ENCODE measurements around the gene SOX5.

DNA sequence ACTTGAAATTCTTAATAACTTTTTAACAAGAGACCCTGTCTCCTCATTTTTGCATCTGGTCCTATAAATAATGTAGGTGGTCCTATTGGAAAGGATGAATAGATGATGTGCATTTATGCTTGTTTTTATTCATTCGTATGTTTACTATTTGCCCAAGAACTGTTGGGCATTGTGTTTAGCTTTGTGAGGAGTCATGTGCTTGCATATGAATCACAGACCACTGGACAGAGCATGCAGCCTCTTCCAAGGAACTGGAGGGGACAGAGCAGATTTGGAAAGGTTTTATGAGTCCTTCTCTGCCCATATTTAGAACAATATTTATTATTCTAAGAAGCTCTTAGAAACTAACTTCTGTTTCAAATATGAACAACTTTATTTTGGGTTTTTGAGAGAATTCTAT lies 414.0 kb downstream of the SOX5 start:
- TF ChIP-seq GATA3 (IDR thresholded peaks at IDR 0.05; ENCODE audit: low read depth, low read length) = no peak
- TF ChIP-seq GATA2 (IDR thresholded peaks at IDR 0.05; ENCODE audit: low read depth, low read length) = no peak
